ENCODE data around the gene CASZ1.

Gene CASZ1

GRCh38 chr1:10751561-10752085 is 44.8 kb downstream of the CASZ1 start:
- DNase-seq (ENCODE audit: low spot score), result no peak

DNA sequence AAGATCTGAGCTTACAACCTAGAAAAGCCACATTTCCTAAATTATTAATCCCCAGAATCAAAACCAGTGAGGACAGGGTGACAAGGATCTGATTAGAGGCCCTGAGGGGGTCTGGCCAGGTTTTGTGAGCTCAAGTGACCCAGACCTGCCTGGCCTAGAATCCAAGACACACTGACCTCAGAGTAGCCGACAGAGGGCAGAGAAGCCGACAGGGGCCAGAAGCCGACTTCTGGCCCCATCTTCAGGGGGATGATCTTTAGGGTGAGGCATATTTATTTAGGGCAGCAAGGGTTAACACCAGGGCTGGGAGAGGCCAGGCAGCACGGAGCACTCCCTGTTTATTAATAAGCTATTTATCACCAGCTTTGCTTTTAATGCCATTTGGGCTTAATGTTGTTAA is 45.3 kb downstream of the CASZ1 start:
- DNase-seq (ENCODE audit: low spot score), result no peak

- DNase-seq (ENCODE audit: low spot score), result no peak
These were observed 50.5 kb downstream of the CASZ1 start for GRCh38 chr1:10745886-10746455.

- no peak for DNase-seq (ENCODE audit: low spot score)
These were observed 51.1 kb downstream of the CASZ1 start for GRCh38 chr1:10745383-10745782.

DNA sequence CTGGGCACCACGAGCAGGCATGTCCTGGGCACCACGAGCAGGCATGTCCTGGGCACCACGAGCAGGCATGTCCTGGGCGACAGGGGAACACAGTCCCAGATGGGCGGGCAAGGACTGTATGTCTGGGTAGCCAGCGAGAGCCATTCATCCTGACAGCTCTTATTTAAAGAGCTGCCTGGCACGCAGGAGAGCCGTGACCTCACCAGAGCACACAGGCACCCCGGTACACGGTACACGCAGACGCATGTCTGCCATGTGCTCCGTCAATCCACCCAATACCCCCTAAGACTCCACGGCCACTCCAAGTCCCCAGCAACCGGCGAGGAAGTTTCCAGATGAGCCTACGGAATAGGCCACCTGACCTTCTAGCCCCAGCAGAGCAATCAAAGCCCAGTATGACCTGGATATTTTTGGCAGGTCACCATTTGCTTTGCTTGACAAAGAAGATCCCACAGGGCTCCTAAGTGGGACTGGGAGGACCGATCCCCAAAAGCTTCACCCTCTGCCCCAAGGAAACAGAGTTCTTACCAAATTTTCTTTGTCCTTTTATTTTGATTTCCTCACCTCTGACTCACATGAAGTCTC is 51.7 kb downstream of the CASZ1 start:
- DNase-seq (ENCODE audit: low spot score), result no peak

GRCh38 chr1:10744029-10744428 is 52.4 kb downstream of the CASZ1 start:
- no peak for DNase-seq (ENCODE audit: low spot score)

- no peak for DNase-seq (ENCODE audit: low spot score)
These were observed 54.8 kb downstream of the CASZ1 start for GRCh38 chr1:10741696-10742095.

GRCh38 chr1:10740123-10740522 is 56.3 kb downstream of the CASZ1 start:
- no peak for DNase-seq (ENCODE audit: low spot score)

DNA sequence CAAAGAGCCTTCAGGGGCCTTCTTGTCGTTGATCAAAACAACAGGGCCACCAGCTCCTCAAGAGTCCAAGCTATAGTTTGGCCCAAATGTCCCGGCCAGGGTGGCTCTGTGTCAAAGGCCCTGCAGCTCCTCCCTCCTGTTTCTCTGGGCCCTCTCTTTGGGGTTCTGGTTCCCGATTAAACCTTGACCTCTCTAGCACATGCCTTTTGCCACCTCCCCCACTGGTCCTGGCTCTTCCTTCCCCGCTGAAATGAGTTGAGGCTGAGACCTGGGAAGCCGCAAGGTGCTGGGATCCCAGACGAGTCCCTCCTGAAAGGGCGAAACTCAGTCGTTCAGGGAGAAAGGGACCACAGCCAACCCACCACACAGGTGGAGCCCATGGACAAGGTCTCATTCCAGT is 56.9 kb downstream of the CASZ1 start:
- no peak for DNase-seq (ENCODE audit: low spot score)

- DNase-seq (ENCODE audit: low spot score), result no peak
These were observed 58.1 kb downstream of the CASZ1 start for GRCh38 chr1:10738061-10739058.

DNA sequence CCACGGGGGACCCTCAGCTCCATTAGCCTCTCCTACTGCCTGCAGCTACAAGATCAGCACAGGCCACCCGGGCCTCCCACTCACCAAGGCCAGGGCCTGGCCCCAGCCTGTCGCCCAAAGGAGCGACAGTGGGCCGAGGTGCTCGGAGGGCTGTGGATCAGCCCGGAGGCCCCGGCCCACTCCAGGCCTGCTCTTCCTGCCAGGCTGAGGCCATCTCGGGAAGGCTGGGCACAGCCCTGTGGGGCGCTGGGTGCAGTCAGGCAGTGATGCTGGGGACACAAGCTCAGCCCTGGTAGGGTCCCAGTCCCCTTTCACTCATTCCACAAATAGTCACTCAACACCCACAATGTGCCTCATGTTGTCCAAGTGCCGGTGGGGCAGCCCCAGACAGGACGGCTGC is 58.8 kb downstream of the CASZ1 start:
- DNase-seq (ENCODE audit: low spot score), result no peak

DNA sequence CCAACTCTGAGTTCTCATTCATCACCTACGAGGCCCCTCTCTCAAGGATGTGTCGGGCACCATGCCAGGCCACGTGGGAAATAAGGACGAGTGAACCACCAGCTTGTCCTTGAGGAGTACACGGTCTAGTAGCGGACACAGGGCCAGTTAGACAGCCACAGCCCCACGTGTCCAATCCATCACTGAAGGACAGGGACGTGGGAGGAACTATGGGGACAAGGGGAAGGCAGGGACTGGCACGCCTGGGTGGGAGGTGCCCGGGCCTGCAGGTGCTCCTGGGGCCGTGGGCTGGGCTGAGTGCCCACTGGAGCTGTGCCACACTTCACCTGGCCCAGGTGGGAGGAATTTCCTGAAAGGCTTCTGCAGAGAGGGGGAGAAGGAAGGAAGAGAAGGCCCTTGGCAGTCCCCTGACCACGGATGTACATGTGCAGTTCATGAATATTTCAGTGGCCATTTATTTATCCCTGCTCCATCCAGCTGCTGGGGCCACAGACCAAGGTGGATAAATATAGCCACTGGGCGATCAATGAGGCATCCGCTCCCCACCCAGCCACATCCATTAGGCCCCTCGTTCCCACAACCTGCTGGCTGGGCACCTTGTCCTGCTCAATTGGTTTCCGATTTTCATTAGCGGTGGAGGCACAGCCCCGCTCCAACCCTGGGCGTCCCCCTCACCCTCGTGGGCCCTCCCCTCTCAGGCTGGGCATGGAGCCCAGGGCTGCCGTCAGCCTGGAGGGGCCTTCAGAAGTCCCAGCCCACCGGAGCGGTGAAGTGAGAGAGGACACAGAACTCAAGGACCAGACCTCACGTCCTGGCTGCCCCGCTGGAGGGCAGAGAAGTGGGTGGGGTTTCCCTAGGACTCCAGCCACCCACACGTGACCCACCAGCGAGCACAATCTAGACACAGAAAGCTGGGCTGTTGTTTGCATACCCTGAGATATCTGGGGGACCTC is 59.5 kb downstream of the CASZ1 start:
- no peak for DNase-seq (ENCODE audit: low spot score)

DNA sequence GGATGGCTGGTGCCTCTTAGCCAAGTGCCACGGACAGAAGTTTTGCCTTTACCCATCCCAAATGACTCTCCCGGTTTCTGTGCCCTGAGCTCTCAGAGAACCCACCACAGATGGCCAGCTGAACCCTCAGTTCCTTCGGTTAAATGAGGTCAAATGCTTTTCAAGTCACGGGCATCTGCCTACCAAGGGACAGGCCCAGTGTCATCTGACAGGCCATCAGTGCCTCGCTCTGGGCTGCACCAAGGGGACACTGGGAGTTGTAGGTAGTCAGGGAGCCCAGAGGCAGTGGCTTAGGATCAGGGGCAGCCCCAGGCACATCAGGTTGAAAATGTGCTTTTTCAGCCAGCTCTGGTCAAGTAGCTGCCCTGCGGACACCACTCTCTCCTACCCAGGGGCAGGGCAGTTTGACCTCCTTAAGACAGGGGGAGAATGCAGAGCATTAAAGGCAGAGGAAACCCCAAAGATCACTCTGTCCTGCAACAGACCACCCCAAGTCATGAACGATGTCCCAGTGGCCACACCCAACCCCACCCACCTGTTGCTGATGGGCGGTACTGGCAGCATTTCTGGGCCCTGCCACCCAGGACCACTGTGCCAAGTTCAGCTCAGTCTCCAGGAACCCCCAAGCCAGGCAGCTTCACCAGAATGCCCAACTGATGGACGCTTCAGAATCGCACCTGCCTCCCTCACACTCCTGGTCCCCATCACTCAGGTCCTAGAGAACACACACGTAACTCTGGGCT is 60.7 kb downstream of the CASZ1 start:
- DNase-seq (ENCODE audit: low spot score), result no peak

DNA sequence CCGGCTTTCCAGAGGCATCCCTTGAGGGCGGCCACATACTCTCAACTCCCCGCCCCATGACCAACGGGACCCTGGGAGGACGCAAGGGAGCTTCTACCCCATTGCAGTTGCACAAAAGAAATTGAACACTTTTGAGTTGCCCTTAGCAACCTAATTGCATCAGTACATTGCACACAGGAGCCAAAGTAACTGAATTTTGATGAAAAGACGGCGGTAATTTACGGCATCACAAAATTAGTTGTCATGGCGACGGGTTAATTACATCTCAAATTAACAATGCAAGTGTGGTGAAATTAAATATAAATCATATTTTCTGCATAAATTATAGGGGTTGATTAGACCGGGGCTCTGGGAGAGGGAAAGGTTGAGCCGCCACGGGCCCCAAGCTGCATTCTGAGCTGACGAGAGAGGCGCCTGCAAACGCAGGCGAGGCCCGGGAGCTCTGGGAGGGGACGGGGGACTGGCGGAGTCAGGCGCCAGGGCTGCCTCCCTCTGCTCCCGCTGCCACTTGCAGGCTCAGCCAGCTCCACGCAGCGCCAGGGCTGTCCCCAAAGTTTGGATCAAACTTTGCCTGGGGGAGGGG is 61.4 kb downstream of the CASZ1 start:
- DNase-seq (ENCODE audit: low spot score), result no peak

GRCh38 chr1:10734375-10734774 is 62.1 kb downstream of the CASZ1 start:
- no peak for DNase-seq (ENCODE audit: low spot score)

DNA sequence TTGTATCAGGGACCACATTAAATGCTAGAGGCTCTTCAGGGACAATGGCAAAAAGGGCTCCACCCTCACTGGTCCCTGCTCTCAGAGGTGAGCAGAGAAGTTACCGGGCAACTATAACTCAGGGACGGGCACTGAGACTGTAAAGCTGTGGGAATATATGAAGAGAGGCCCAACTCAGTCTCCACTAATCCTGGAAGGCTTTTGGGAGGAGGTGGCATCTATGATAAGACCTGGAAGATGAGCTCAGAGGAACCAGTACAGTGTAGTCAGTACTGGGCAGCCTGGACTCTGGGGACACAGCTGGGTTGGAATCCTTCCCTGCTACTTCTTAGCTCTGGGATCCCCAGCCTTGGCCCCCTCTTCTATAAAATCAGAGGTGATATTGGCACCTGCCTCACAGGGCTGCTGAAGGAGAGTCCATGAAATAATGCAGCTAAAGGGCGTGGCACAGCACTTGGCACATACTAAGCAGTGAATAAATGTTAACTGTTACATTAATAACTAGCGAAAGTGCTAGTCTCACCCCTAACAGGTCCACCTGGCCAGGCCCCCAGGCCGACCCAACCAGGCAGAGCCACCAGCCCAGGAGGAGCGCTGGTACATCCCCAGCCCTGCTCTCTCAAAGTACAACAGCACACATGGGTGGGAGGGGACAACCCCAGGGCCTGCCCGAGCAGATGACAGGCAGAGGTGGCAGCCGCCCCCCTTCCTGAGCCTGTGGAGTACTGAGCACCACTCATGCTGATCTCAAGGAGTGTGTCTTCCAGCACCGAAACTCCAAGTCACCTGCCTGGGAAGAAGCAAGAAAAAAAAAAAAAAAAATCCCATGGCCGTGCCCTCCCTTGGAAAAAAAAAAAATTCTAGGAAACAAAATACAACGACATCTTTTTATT is 62.7 kb downstream of the CASZ1 start:
- DNase-seq (ENCODE audit: low spot score), result no peak

DNA sequence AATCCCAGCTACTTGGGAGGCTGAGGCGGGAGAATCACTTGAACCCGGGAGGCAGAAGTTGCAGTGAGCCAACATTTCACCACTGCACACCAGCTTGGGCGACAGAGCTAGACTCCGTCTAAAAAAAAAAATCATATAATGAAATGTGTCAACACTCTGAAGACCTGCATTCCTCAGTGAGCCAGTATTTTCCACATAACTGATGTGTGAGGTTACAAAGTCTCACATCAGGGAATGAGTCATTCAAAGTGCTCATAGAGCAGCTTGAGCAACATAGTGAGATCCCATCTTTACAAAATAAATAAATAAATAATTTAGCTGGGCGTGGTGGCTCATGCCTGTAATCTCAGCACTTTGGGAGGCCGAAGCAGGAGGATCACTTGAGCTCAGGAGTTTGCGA is 65.5 kb downstream of the CASZ1 start:
- no peak for DNase-seq (ENCODE audit: low spot score)

DNA sequence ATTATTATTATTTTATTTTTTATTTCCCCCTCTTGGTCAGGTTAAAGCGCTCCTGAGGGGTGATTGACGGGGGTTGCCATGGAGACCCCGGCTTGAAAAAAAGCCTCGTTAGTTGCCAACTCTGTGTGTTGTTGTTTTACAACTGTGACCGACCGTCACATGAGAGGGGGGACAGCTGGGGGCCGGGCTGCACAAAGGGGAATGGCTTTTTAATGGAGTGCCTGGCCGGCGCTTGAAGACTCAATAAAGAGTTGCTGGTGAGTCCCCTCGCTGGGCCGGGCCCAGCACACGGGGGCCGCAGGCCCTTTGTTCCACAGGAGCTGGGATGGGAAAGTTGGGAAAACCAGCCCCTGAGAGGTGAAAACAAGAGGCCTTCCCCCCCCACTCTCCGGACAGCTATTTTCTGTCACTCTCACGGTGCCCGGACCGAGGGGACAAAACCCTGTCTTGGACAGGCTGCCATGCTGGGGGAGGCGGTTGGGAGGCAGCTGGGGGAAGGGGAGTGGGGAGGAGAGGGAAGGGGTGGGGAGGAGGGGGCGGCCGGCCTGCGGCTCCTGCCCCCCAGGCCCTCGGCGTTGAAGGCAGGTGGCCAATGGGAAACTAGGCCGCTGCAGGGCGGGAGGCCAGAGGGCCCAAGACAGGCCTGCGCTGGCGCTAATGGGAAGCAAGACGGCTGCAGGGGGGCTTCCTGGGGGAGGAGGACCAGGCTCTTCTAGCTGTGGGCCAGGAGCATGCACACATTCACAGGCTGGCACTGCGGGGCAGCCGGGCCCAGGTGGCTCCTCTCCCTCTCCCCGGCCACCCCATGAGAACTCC is 67.6 kb downstream of the CASZ1 start:
- no peak for DNase-seq (ENCODE audit: low spot score)

GRCh38 chr1:10727751-10728232 is 68.7 kb downstream of the CASZ1 start:
- no peak for DNase-seq (ENCODE audit: low spot score)

All from hematopoietic multipotent progenitor cell treated with erythropoietin and hydrocortisone succinate and interleukin-3 and kit ligand, for 17 days (in vitro differentiated cells).